Panc1 (cell line): ENCODE measurements around the gene PPM1F.

Experiments
- TCF7L2 ChIP-seq: IDR thresholded peaks from 2 replicates; pipeline ENCODE4 v1.6.1; 2011; ENCODE audit warnings: mild to moderate bottlenecking, low read depth, low read length, inconsistent platforms
- TF ChIP-seq, protein P1 (sequence below): fragments of 450-650 bp; IDR thresholded peaks from 2 replicates; pipeline ENCODE4 v1.5.1; 2017; ENCODE audit warnings: mild to moderate bottlenecking
- TF ChIP-seq, protein P2 (sequence below), 2 experiments: IDR thresholded peaks; 2 replicates each; pipeline ENCODE4 v1.6.1; 2011 to 2012; ENCODE audit warnings: low read depth in 2 of 2, control low read depth in 1 of 2, low read length in 1 of 2, mild to moderate bottlenecking in 1 of 2, moderate library complexity in 1 of 2; ENCODE audit not compliant: insufficient read depth in 1 of 2

DNA sequence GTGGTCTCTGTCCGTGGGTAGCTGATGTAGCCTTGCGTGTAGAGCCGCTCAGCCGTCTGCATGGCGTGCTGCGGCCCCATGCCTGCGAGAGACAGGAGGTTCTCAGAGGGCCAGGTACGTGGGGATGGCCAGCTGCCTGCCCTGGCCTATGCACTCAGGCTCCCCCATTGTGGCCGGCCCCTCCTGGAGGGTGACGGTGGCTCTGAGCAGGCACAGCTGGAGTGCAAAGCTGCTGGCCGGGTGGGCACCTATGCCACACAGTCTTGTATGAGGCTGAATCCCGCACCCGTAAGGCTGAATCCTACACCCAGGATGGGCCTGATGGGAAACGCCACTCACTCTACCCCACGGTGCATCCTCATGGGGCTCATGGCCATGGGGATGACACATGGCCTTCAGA, 11.6 kb upstream of the PPM1F start:
- TF ChIP-seq, protein P1, sequence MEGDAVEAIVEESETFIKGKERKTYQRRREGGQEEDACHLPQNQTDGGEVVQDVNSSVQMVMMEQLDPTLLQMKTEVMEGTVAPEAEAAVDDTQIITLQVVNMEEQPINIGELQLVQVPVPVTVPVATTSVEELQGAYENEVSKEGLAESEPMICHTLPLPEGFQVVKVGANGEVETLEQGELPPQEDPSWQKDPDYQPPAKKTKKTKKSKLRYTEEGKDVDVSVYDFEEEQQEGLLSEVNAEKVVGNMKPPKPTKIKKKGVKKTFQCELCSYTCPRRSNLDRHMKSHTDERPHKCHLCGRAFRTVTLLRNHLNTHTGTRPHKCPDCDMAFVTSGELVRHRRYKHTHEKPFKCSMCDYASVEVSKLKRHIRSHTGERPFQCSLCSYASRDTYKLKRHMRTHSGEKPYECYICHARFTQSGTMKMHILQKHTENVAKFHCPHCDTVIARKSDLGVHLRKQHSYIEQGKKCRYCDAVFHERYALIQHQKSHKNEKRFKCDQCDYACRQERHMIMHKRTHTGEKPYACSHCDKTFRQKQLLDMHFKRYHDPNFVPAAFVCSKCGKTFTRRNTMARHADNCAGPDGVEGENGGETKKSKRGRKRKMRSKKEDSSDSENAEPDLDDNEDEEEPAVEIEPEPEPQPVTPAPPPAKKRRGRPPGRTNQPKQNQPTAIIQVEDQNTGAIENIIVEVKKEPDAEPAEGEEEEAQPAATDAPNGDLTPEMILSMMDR: no peak
- TF ChIP-seq, protein P2, sequence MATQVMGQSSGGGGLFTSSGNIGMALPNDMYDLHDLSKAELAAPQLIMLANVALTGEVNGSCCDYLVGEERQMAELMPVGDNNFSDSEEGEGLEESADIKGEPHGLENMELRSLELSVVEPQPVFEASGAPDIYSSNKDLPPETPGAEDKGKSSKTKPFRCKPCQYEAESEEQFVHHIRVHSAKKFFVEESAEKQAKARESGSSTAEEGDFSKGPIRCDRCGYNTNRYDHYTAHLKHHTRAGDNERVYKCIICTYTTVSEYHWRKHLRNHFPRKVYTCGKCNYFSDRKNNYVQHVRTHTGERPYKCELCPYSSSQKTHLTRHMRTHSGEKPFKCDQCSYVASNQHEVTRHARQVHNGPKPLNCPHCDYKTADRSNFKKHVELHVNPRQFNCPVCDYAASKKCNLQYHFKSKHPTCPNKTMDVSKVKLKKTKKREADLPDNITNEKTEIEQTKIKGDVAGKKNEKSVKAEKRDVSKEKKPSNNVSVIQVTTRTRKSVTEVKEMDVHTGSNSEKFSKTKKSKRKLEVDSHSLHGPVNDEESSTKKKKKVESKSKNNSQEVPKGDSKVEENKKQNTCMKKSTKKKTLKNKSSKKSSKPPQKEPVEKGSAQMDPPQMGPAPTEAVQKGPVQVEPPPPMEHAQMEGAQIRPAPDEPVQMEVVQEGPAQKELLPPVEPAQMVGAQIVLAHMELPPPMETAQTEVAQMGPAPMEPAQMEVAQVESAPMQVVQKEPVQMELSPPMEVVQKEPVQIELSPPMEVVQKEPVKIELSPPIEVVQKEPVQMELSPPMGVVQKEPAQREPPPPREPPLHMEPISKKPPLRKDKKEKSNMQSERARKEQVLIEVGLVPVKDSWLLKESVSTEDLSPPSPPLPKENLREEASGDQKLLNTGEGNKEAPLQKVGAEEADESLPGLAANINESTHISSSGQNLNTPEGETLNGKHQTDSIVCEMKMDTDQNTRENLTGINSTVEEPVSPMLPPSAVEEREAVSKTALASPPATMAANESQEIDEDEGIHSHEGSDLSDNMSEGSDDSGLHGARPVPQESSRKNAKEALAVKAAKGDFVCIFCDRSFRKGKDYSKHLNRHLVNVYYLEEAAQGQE (IDR thresholded peaks at IDR 0.05; ENCODE audit: insufficient read depth in 1 of 2, low read depth in 2 of 2, low read length in 1 of 2): no peak
- TF ChIP-seq TCF7L2: no peak
